HEK293 (cell line): Measurements from ENCODE around the gene MEMO1.

Source experiments
- GLIS2 ChIP-seq: fragments of 450-650 bp; formaldehyde crosslinking; IDR thresholded peaks from 2 replicates; pipeline ENCODE4 v1.5.1; 2016; ENCODE audit warnings: missing biosample characterization, missing genetic modification characterization
- ZBTB8A ChIP-seq: fragments of 450-650 bp; formaldehyde crosslinking; IDR thresholded peaks from 2 replicates; pipeline ENCODE4 v1.5.1; 2016; ENCODE audit warnings: missing biosample characterization, missing genetic modification characterization
- ZNF174 ChIP-seq: fragments of 450-650 bp; formaldehyde crosslinking; IDR thresholded peaks from 2 replicates; pipeline ENCODE4 v1.5.0; 2017; ENCODE audit warnings: missing biosample characterization, mild to moderate bottlenecking, missing genetic modification characterization
- ZNF324 ChIP-seq: fragments of 450-650 bp; formaldehyde crosslinking; IDR thresholded peaks from 2 replicates; pipeline ENCODE4 v1.5.1; 2016; ENCODE audit warnings: missing biosample characterization, missing genetic modification characterization
- ZNF518A ChIP-seq: fragments of 450-650 bp; formaldehyde crosslinking; conservative IDR thresholded peaks from 2 replicates; pipeline ENCODE4 v1.5.1; 2016; ENCODE audit warnings: low read depth, missing biosample characterization, missing genetic modification characterization
- ZNF544 ChIP-seq: fragments of 450-650 bp; formaldehyde crosslinking; IDR thresholded peaks from 2 replicates; pipeline ENCODE4 v1.5.0; 2017; ENCODE audit warnings: missing biosample characterization, missing genetic modification characterization
- ZNF843 ChIP-seq: fragments of 450-650 bp; formaldehyde crosslinking; IDR thresholded peaks from 2 replicates; pipeline ENCODE4 v1.5.1; 2016; ENCODE audit warnings: missing biosample characterization, missing genetic modification characterization
- TF ChIP-seq, protein P1 (sequence below): fragments of 450-650 bp; formaldehyde crosslinking; IDR thresholded peaks from 2 replicates; pipeline ENCODE4 v1.5.1; 2016; ENCODE audit warnings: missing biosample characterization, missing genetic modification characterization

GRCh38 chr2:31925517-31925916, 85.3 kb downstream of the MEMO1 start:
- TF ChIP-seq, protein P1, sequence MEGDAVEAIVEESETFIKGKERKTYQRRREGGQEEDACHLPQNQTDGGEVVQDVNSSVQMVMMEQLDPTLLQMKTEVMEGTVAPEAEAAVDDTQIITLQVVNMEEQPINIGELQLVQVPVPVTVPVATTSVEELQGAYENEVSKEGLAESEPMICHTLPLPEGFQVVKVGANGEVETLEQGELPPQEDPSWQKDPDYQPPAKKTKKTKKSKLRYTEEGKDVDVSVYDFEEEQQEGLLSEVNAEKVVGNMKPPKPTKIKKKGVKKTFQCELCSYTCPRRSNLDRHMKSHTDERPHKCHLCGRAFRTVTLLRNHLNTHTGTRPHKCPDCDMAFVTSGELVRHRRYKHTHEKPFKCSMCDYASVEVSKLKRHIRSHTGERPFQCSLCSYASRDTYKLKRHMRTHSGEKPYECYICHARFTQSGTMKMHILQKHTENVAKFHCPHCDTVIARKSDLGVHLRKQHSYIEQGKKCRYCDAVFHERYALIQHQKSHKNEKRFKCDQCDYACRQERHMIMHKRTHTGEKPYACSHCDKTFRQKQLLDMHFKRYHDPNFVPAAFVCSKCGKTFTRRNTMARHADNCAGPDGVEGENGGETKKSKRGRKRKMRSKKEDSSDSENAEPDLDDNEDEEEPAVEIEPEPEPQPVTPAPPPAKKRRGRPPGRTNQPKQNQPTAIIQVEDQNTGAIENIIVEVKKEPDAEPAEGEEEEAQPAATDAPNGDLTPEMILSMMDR (tag by site-specific recombination), result no peak
- no peak for TF ChIP-seq ZBTB8A (tag by site-specific recombination)
- TF ChIP-seq ZNF518A, result no peak
- no peak for TF ChIP-seq ZNF174 (tag by site-specific recombination)
- TF ChIP-seq ZNF843 (tag by site-specific recombination), result no peak
- TF ChIP-seq GLIS2 (tag by site-specific recombination), result no peak
- no peak for TF ChIP-seq ZNF324
- TF ChIP-seq ZNF544 (tag by site-specific recombination), result no peak
